KG1 (cell line): ENCODE measurements around the gene SZT2.

Source experiments
- DNase-seq: peaks from one replicate; lab custom pipeline; 2025; lab: John Stamatoyannopoulos, UW

SZT2 gene

GRCh38 chr1:43441894-43442637 is 52.4 kb downstream of the SZT2 start:
- DNase-seq: no peak

DNA sequence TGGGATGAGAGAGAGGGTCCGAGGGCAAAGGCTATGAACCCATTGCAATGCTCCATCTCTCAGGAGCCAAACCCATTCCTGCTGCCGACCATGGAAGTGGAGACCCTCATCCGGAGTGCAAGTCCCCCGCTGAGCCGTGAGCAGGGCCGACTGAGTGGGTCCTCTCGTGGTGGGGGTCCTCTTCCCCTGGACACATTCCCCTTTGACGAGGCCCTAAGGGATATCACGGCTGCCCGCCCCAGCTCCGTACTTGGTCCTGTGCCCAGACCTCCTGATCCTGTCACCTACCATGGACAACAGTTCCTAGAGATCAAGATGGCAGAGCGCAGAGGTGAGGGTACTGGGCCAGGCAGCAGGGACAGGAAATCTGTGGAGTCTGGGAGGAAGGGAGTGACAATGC is 53.1 kb downstream of the SZT2 start:
- no peak for DNase-seq

DNA sequence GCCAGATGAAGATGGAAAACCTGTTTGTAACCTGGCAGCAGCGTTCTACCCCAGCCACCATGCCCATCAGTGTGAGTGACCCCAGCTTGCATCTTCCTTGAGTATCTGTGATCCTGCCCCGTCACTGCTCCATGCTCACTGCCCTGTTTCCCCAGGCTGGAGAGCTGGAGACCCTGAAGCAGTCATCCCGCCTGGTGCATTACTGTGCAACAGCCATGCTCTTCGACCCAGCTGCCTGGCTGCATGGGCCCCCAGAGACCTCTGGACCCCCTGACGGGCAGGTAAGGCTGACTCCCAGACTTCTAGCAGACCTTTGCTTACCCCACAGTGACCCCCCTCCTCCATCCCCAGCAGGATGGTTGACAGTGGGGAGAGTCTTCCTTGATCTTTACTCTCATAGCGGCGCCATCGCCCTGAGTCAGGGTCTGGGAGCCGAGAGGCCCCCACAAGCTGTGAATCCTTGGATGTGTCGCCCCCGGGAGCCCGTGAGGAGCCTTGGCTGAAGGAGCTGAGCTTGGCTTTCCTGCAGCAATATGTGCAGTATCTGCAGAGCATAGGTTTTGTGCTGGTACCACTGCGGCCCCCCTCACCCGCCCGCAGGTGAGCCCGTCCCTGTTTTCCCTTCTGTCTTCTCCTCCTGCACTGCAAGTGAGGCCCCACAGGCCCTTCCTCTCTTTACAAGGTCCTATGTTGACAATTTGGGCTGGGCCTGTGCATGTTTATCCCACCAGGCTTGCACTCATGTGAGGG is 53.7 kb downstream of the SZT2 start:
- DNase-seq: no peak

GRCh38 chr1:43444151-43444828 is 54.6 kb downstream of the SZT2 start:
- no peak for DNase-seq

DNA sequence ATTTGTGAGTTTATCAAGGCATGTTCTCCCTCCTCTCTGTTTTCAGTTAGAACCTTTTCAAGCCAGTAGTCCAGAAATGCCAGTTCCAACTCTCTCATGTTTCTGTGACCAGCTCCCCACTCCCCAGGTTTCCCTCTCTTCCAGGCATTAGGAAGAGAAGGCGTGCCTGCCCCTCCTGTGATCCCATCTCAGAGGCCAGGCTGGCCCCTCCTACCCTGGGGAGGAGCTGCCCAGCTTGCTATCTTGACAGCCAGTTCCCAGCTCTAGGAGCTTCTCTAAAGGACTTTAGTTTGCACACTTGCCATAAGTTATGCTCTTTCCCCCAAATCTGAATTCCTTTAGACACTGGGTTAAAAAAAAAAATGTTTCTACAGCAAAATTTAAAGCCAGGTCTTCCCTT is 55.1 kb downstream of the SZT2 start:
- no peak for DNase-seq

DNA sequence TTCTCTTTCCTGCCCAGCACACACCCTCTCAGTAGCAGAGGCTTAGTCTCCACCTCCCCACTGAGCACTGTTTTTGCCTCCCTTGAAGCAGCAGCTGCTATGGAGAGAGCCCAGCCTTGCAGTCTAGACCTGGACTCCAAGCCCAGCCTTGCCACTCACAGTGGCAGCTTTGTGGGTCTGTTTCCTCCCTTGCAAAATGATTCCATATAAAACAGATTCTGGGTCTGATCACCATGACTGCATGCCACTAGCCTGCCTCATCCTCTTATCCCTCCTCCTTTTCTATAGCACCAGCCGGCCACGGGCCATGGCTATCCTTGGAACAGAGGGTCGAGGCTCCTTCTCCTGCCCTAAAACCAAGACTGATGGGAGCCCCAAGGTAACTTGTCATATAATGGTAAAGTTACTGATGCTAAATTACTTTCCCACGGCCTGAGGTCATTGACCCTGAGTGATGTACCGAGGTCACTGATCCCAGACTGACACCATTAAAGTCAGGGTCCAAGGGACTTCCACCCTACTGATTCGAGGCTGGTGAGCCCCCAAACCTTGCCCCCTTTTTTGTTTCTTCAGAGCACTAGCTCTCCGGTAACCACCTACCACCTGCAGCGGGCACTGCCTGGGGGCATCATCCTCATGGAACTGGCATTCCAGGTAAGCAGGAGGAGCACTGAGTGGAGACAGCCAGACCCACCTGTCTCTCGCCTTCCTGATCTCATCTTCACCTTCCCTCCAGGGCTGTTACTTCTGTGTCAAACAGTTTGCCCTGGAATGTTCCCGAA is 56.1 kb downstream of the SZT2 start:
- no peak for DNase-seq

- DNase-seq: no peak
These were observed 56.7 kb downstream of the SZT2 start for GRCh38 chr1:43446388-43446740.

GRCh38 chr1:43446881-43447835 is 57.5 kb downstream of the SZT2 start:
- DNase-seq: no peak

- no peak for DNase-seq
These were observed 58.4 kb downstream of the SZT2 start for GRCh38 chr1:43447891-43448708.

GRCh38 chr1:43448955-43449707 is 59.4 kb downstream of the SZT2 start:
- DNase-seq: no peak

DNA sequence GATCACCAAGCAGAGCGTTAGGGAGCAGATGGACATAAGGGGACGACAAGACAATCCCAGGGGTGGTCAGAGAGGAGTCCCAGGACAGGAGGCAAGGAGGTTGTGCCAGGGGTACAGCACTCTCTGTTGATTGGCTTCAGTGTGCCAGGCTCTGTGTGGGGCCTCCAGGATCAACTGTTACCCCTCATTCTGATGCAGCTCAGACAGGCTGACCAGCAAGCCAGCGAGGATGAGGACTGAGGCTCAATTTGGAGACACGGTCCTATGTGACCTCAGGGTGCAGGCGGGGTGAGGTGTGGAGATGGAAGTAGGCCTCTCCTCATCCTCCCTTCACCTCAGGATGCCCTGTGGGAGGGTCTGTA is 60.0 kb downstream of the SZT2 start:
- no peak for DNase-seq

DNA sequence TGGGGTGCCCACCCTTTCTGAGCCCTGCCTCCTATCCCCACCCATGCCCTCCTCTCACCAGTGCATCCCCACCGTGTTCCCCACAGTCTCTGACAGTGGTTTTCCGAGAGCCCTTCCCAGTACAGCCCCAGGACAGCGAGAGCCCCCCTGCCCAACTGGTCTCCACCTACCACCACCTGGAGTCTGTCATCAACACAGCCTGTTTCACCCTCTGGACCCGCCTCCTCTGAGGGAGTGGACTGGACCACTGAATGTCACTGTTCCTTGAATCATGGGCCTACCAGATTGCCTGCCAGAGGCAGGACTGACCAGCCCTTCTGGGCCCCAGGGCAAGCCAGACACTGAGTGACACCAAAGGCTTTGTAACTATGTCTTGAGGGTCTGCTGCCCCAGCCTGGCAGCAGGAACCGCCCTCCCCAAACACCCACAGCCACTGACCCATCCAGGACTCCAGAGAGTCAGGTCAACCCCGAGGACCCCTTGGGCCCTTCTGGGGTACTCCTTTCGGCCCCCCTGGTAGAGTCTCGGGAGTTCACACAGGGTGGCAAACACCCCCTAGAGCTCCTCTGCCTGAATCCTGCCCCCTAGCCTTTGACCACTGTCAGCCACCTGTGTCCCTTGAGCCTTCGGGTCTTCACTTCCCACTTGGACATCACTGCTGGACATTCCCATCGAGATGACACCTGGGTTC is 60.7 kb downstream of the SZT2 start:
- DNase-seq: no peak

DNA sequence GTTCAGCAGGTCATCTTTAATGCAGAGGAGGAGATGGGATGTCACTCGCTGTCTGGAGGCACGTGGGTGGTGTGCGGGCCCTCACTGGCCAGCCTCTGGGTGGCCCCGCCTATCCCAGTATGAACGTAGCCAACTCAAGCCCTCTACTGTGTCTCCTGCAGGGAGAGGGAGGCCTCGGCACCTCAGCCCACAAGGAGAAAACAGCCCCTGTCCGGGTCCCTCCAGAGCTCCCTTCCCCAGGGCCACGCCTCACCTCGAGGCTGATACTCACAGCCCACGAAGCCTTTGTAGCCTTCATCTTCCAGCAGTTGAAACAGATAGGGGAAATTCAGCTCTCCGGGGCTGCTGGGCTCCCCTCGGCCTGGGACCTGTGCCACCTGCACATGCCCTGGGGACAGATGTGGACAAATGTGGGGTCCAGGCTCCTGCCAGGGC is 61.5 kb downstream of the SZT2 start:
- DNase-seq: no peak

DNA sequence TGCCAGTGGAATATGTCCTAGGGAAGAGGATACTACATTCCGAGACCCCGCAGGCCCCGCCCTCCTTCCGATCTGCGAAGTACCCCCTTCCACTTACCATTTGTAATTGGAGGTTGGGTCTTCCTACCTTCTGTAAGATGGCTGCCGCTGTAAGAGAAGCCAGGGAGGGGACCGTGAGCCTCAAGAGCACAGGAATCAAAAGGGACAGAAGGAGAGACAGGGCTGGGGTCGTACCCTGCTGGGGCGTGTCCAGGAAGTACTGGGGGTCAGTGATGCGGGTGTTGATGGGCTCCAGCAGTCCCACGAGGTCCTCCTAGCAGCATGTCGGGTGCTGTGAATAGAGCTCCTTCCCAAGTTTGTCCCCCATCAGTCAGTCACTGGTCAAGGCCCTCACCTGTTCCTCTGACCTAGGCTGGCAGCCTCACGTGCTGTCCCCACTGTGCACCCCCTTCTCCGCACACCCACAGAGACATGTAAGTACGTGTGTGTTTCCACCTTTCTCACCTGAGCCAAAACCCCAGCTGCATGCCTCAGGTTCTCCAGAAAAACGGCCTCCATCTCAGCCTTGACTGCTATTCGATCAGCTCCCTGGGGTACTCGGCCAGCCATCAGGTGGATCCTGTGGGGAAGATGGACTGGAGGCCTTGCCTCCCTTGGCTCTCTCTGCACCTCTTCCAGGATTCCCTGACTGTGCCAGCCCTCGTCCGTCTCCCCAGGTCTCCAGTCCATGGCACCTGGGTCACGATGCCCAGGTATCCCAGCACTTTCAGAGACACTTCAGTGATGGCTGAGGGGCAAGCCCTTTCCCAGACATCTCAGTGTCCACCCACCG is 62.2 kb downstream of the SZT2 start:
- DNase-seq: no peak

- no peak for DNase-seq
These were observed 63.2 kb downstream of the SZT2 start for GRCh38 chr1:43452789-43453441.

- peak; percentile 30 for DNase-seq
These were observed 64.0 kb downstream of the SZT2 start, which contains the start of gene HYI for GRCh38 chr1:43453442-43454269. Gene HYI (minus strand): TSS chr1:43453931. CDS start chr1:43453793, 138 bp downstream.
